GM19395 (cell line): ENCODE data around the gene TIPARP.

ENCODE experiments used
- ATAC-seq: cut with Tn5 transposase; IDR thresholded peaks from one replicate; pipeline ENCODE4 v1.9.1; 2021; ENCODE audit warnings: mild to moderate bottlenecking, moderate library complexity; ENCODE audit not compliant: unreplicated experiment

Gene TIPARP

DNA sequence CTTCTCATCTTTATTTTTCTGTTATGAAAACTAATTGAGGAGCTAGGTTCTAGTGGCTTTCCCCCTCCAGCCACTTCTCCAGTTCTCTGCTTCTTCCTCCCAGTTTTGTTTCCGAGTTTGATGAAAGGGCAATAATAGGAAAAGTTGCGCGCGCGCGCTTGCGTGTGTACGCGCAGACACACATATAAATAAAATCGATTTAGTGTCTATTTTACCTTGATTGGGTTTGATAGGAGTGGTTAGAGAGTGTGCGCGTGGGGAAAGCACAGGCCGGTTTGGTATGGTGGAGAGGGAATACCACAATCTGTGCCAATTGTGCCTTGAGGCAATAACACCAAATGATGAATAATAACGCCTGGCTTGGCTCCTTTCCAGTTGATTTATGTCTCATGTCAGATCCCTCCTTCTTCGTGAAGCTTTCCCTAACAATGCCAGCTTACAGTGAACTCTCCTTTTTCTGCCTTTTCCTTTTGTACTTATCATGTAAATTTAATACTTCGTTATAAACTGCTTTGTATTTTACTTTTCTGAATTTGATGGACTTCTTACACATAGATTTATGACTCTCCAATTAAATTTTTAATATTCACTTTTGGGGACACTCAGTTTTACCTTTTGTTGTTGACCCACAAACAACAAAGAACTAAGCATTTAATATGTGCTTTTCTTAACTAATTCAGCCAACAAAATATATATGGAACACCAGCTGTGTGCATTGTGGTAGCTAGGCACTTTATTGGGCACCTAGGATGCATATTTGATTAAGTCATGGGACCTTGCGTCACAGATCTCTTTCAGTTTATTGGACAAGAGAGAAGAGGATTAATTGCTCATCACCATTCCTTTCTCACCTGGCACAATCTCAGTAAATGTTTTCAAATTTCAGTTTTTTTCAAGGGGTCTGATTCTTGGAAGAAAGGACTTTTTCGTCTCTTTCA is 1.7 kb downstream of the TIPARP start:
- no peak for ATAC-seq

DNA sequence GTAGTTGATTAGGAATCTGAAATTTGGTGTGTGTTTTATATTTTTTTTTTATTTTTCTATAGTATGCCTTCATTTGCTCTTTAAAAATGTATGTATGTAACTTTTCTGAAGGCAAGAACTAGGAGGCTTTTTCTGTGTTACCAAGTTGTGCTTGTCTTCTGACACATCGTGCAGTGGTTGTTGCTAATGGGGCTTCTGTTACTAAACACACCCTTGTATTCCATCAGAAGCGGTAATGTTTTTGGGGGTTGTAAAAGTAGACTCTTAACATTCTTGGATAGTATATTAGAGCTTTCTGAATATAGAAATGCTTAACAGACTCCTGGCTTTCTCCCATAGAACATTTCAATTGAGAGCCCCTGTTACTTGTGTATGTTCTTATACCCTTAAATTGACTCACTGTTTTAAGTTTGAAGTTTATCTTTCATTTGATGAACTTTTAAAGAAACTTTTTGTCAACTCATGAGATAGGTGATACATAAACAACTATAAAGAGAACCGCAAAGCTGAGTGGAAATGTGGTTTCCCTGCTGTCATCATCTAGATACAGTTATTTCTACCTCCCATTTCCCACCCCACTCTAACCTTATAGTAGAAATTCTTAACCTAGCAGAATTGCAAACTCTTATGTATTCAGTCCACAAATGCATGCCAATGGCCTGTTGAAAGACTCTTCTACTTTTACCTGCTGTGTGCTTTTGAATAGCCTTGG is 2.5 kb downstream of the TIPARP start:
- no peak for ATAC-seq

DNA sequence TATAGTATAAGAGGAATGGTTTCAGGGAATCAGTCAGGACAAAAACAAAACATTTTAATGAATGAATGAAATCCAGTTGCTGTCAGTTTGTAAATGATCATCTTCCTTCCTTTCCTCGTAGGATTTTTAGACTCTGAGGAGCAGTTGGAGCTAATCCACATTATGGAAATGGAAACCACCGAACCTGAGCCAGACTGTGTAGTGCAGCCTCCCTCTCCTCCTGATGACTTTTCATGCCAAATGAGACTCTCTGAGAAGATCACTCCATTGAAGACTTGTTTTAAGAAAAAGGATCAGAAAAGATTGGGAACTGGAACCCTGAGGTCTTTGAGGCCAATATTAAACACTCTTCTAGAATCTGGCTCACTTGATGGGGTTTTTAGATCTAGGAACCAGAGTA is 3.1 kb downstream of the TIPARP start:
- ATAC-seq: no peak

DNA sequence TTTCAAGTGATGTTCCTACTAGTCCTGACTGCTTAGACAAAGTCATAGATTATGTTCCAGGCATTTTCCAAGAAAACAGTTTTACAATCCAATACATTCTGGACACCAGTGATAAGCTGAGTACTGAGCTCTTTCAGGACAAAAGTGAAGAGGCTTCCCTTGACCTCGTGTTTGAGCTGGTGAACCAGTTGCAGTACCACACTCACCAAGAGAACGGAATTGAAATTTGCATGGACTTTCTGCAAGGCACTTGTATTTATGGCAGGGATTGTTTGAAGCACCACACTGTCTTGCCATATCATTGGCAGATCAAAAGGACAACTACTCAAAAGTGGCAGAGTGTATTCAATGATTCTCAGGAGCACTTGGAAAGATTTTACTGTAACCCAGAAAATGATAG is 3.8 kb downstream of the TIPARP start:
- ATAC-seq: no peak

DNA sequence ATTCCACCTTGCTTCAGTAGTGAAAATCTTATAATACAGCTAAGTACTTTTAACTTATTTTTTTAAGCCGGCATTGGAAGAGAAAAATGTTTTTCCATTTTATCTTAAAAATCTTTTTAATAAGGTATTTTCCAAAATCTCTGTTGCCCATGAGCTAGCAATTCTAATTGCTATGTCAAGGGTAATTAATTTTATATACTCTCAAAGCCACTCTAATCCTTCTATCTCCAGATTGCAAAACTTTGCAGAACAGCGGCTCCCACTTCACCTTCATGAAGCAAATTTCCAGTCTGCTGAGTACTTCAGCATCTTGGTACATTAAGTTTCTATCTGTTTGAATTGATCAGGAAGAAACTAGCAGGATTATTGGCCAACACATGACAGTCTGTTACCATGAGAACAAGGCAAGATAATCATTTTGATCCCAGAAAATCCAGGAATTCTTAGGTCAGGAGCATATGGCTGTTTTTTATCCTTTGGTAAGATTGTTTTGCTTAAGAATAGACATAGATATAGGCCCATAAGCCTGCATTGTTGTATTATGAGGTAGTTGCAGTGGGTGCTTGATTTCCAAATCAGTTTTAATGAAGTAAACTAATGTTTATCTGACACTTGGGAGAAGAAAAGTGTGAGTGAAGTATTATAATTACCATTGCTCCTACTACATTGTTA is 6.0 kb downstream of the TIPARP start:
- no peak for ATAC-seq

DNA sequence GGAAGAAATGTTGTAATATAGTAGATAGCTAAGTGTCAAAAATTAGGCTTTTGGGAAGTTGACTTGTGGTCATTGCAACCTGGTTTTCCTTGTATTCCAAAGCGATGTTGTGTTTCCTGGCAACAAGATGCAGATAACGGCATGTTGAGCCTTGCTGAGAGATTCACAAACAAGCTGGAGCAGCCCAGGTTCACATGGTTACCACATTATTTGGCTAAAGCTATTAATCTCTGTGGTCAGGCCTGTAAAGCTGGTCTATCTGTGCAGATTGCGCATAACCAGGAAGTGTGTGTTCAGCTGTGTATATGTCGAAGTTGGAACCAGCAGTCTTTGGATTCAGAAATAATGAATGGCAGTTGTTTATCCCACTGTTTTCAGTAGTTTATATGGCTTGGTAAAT is 6.6 kb downstream of the TIPARP start:
- ATAC-seq: peak; percentile 76

DNA sequence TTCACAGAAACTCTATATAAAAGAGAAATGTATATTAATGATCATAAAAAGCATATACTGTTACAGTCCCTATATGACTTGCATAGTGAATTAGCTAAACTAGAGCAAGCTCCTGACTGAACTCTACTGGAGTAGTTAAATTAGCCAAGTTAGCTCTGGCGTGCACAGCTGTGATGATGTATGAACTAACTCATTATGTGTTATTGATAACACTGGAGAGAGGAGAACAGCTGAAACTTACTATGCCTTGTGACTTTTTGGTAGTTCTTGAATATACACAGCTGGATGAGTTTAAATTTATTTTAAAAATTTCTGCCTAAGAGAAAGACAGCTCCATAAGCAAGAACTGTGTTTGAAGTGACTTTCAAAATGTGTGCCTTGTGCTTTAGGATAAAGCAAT is 8.1 kb downstream of the TIPARP start:
- ATAC-seq: no peak

DNA sequence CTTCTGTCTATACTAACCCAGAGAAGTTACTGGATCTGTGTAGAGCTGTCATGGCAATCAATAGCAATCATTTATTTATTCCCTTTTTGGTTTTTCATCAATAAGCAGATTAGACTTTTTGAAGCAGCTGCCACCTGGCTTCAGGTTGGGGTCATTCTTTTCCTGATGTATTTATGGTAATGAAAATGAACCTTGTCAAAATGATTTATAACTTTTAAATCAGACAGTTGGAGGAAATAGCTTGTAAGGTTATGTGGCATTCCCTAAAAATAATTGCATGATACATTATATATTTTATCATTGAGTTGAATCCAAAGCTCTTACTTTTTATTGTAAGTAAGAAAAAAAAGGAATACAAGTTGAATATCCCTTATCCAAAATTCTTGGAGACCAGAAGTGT is 8.6 kb downstream of the TIPARP start:
- ATAC-seq: no peak

DNA sequence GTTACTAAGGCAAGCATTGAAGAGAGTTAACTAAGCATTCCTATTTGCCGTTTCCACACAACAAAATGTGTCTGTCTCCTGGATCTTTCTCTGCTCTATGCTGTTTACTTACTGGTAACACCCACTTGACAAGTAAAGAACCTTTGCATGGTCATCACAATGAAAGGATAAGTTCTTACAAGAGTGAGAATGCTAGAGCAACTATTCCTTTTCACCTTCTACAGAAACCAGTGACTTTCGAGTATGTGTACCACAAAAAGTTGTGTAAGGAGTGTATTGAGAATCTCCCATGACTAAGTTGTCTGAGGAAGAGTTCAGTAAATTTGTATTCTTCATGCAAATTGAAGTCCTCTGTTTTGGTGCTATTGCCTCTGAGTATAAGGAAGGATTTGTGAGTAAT is 10.8 kb downstream of the TIPARP start:
- peak; percentile 26 for ATAC-seq

DNA sequence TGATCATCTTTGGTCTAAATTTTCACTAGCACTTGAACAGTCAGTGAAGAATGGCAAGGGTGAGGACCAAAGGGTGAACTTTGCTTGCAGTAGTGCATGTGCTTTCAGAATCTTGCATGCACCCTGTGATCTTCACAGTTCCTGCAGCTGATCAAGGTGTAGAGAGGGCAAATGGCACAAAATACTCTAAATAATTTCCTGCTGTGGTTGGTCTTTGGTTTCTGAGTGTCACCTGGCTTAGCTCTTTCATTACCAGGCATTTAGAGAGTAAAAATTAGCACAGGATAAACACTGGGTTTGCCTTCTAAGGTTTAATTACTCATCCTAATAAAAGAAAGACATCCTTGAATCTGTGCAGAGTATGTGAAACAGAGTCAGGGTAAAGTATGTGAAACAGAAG is 11.4 kb downstream of the TIPARP start:
- peak; percentile 40 for ATAC-seq

DNA sequence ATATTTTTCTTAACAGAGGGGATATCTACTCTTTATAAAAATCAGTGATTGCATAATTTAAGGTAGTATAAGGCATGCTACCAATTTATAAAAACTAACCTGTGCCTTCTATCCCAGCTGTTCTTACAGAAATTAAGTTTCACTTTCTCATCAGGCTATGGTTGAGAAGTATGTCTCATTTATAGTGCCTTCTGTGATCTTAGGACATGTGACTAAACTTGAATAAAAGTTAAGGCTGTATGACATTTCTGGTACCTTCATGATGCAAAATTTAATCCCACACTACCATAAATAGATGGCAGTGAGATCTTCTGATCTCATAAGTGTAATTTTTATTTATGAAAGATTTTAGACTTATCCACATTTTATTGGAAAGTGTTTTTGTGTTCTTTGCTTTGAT is 12.6 kb downstream of the TIPARP start:
- peak; percentile 45 for ATAC-seq

DNA sequence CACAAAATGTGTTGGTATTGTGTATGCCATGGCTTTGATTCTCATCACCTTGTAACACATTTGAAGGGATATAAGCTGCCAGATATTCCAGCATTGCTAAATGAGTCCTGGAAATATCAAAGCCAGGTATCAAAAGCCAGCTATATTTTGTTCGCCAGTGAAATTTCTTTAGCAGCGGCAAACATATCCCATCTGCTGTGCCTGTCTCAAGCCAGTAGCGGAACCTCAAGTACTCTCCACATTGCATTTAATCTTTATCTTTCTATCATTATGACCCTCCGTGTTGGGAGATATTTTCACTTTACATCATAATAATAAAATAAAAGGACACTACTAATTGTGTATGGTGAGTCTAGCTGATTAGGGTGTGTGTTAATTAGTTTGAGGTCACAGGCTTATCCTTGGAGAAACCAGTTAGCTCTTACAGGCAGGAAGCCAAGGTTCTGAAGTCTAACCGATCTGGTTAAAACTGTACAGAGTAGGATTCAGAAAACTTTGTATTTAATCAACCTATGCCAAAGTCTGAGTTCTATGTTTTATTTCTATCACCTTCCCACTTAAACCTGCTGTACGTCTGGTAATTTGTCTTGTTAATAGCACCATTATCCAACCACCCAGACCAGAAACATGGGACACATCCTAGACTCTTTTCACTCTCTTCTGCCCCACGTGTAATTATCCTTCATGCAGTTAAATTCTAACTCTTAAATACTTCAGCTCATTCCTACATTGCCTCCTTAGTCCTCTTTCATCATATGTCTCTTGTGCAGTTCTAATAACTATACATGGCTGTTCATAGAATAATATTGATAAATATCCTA is 14.5 kb downstream of the TIPARP start:
- ATAC-seq: no peak

DNA sequence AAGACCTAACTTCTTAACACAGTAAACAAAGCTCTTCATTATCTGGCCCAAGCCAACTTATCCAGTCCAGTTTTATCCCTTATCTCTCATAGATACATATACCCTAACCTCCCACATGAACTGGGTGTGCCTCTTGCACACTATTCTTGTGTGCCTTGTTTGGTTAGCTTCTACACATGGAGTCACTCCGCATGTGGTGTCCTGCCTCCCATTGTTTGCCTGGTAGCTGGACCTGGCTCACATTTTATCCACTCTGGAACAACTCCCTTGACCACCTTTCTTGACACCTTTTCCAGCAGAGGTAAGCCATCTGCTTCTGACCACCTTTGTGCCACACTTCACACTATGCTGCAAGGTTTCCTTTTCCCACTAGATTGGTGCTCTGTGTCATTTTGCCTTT is 15.2 kb downstream of the TIPARP start:
- no peak for ATAC-seq

DNA sequence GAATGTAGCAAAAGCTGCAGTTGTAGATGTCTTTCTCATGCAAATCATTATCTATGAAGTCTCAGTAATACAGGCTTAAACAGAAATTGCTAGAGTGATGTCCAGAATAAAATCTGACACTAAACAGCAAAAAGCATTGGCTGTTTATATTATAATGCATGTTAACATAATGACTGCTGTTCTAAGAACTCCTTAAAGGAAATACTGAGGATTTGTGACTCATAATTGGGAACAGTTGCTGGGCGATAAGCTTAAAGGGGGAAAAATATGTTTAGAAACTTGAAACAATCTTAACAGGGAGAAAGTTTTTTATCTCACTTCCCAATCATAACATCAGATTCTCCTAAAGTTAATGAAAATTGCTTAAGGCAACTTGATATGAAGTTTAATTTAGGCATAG is 17.5 kb downstream of the TIPARP start:
- no peak for ATAC-seq

DNA sequence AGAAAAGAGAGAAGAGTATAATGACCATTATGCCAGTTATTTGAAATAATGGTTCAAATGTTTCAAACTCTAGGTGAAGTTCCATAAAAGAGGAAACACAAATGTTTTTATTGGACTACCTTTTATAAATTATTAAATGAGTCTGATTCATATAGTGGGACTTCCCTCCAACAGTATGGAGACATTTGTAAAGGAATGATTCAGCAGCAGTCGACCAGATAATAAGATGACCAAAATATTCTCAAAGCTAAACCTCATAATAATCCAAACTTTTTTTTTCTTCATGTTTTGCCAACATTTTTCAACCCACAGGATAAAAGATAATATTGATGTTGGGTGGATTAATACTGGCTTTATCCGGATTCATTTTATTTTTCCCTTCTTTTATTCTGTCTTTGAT is 18.8 kb downstream of the TIPARP start:
- ATAC-seq: no peak

DNA sequence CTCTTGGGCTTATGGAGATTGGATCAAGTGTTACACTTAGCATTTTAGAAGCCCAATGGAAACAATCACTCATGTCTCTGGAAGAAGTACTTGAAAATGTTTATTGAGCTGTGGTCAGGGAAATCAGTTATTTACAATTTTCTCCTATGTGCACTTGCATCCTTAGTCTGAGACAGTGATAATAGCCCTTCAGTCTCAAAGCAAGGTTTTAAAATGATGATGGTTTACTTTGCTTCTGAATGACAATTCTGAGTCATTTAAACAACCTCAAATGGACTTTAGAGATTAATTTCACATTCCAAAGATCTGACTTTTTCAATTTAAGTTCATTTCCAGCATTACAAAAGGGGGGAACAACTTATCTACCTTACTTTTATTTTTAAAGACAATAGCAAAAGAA is 20.1 kb downstream of the TIPARP start:
- ATAC-seq: no peak

DNA sequence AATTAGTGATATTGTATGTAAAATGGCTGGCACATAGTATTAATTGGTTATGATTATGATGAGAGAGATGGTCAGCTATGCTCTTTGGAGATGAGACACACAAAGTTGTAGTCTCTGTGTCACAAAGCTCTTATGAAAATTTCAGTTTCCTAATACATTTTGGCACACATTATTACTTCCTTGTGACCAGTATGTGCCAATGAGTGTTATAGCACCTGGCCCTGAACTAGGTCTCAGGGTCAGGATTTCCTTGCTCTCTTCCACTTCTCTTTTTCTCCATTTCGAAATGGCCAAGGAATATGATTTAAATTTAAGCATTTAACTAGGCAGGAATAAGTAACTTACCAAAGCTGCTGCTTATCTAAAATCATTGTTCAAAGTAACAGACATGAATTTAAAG is 28.0 kb downstream of the TIPARP start:
- no peak for ATAC-seq

DNA sequence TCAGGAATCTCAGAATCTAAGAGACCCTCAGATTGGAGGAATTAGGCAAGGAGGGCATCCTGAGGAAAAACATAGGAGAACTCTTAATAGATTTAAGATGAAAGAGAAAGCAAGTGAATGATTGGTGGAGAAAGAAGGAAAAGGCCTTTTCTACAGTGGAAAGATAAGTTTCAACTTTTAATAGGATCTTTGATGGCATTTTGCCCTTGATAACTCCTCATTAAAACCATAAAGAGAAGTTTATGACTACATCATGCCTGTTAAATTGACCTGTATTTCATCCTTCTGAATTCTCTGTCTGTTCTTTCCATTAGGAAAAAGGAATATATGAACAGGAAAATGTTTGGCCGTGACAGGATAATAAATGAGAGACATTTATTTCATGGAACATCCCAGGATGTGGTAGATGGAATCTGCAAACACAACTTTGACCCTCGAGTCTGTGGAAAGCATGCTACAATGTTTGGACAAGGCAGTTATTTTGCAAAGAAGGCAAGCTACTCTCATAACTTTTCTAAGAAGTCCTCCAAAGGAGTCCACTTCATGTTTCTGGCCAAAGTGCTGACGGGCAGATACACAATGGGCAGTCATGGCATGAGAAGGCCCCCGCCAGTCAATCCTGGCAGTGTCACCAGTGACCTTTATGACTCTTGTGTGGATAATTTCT is 30.1 kb downstream of the TIPARP start:
- no peak for ATAC-seq

DNA sequence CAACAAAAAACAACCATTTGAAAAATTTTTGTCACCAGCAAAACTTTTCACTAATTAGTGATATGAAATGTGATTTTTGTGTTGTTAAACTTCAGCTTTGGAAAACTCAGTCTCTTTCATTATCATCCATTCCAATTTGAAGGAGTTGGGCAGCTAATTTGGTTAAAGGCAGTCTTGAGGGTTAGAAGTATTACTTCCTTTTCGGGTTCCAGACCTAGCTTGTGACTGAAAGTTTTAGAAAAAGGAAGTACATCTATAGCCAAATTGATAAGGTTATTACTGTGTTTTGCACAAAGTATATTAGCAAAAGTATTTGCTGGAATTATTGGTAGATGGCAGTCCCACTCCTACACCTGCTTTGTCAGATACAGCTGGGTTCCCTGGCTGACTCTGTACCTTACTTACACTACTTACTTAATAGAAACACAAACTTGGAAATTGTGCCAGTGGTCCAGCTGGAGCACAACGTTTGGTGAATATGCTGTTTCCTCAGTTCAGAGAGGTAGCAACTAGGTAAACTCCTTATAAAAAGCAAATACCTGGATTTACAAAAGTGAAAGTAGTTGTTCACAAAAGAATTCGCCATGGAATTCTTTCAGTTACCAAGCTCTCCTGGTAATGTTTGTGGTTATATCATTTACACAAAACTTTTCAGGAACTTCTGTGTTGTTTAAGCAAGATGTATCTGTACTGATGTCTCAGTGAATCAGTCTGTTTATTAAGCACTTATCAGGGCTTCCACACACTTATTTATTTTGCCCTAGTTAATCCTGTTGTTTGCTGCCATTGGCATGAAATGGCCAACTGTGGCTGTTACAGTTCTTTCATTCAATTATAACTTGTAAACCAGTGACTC is 31.6 kb downstream of the TIPARP start:
- ATAC-seq: peak; percentile 81
